ENCODE data around the gene NINJ2. TPM values are rescaled to one million over a fixed set of nuclear protein-coding genes. Genes with fewer than 3 reads are reported as not detected.

The NINJ2 gene
- polyA plus RNA-seq, 3 donors = 32.9 to 92.7 (median 73.7) TPM

- H3K4me3 ChIP-seq (replicated peaks in 1 of 3; ENCODE audit: low read depth in 2 of 3, low read length in 3 of 3) = no peak overlapping the region
- H3K36me3 ChIP-seq (replicated peaks in 1 of 2; ENCODE audit: control insufficient read depth in 1 of 2, insufficient read depth in 2 of 2, low read length in 2 of 2) = peaks cover 0 to 16% of the 10 kb centered on the region in 2 donors
- H3K9ac ChIP-seq (ENCODE audit: insufficient read depth, low read length, poor library complexity, severe bottlenecking) = no peak overlapping the region
- no peak overlapping the region for H3K4me3 Mint-ChIP-seq
- peaks cover 16 to 24% of the 10 kb centered on the region in 2 donors for H3K36me3 Mint-ChIP-seq
- H3K79me2 ChIP-seq (ENCODE audit: insufficient read depth, low read length) = peaks cover 11% of the 10 kb centered on the region
- intact Hi-C loops (cut with micrococcal nuclease) = no loop called here
- H3K4me1 Mint-ChIP-seq = peaks cover 38% of the 10 kb centered on the region
- 80% methylated on average over 1 of the region's 7 CpGs for WGBS (ENCODE audit: insufficient coverage)
- no peak overlapping the region for H2AFZ ChIP-seq (ENCODE audit: insufficient read depth, low read depth, low read length, poor library complexity, severe bottlenecking)
- peaks cover 36 to 41% of the 10 kb centered on the region in 2 donors for H3K4me1 ChIP-seq (ENCODE audit: control insufficient read depth in 1 of 2, insufficient read depth in 2 of 2, low read length in 2 of 2)
- H3K9me3 ChIP-seq (replicated peaks in 1 of 2; ENCODE audit: control insufficient read depth in 1 of 2, insufficient read depth in 1 of 2, low read length in 2 of 2) = no peaks in the 10 kb centered on the region
- no peak overlapping the region for H3K27ac ChIP-seq (ENCODE audit: low read depth in 1 of 2, low read length in 2 of 2)
- no peaks in the 10 kb centered on the region for H4K20me1 ChIP-seq (ENCODE audit: insufficient read depth, low read length)
- H3K4me2 ChIP-seq (replicated peaks; ENCODE audit: extremely low read depth, low read length, poor library complexity, severe bottlenecking) = no peak overlapping the region
- H3K27me3 ChIP-seq (ENCODE audit: control insufficient read depth in 2 of 2, insufficient read depth in 2 of 2, low read length in 2 of 2) = no peaks in the 10 kb centered on the region
- peak overlapping the region in 2 of 7 donors; percentile 17 to 23 for H3K27ac Mint-ChIP-seq
- no peak for DNase-seq
- peaks cover 0 to 5% (median 0%) of the 10 kb centered on the region in 3 donors for H3K27me3 Mint-ChIP-seq (ENCODE audit: low read depth in 3 of 3)
- H3K9me3 Mint-ChIP-seq = peaks cover 0 to 4% (median 0%) of the 10 kb centered on the region in 7 donors
- TF ChIP-seq CTCF (IDR thresholded peaks at IDR 0.05) = no peak
These were observed 15.7 kb downstream of the NINJ2 start for GRCh38 chr12:647385-648085.

- intact Hi-C loops (cut with micrococcal nuclease) = no loop called here
- Histone ChIP-seq H3K36me3 (replicated peaks in 1 of 2; ENCODE audit: control insufficient read depth in 1 of 2, insufficient read depth in 2 of 2, low read length in 2 of 2) (peaks cover 0 to 16% of the 10 kb centered on the region in 2 donors), H3K27me3 (ENCODE audit: control insufficient read depth in 2 of 2, insufficient read depth in 2 of 2, low read length in 2 of 2) (no peaks in the 10 kb centered on the region), H3K4me3 (replicated peaks in 1 of 3; ENCODE audit: low read depth in 2 of 3, low read length in 3 of 3) (no peak overlapping the region), H3K4me2 (replicated peaks; ENCODE audit: extremely low read depth, low read length, poor library complexity, severe bottlenecking) (no peak overlapping the region), H3K4me1 (ENCODE audit: control insufficient read depth in 1 of 2, insufficient read depth in 2 of 2, low read length in 2 of 2) (peaks cover 42 to 48% of the 10 kb centered on the region in 2 donors), H3K79me2 (ENCODE audit: insufficient read depth, low read length) (peaks cover 14% of the 10 kb centered on the region), H2AFZ (ENCODE audit: insufficient read depth, low read depth, low read length, poor library complexity, severe bottlenecking) (no peak overlapping the region), H3K9ac (ENCODE audit: insufficient read depth, low read length, poor library complexity, severe bottlenecking) (no peak overlapping the region), H3K27ac (ENCODE audit: low read depth in 1 of 2, low read length in 2 of 2) (no peak overlapping the region), H4K20me1 (ENCODE audit: insufficient read depth, low read length) (no peaks in the 10 kb centered on the region), H3K9me3 (replicated peaks in 1 of 2; ENCODE audit: control insufficient read depth in 1 of 2, insufficient read depth in 1 of 2, low read length in 2 of 2) (no peaks in the 10 kb centered on the region)
- Mint-ChIP-seq H3K4me1 (peaks cover 45% of the 10 kb centered on the region), H3K27me3 (ENCODE audit: low read depth in 3 of 3) (peaks cover 0 to 3% (median 0%) of the 10 kb centered on the region in 3 donors), H3K9me3 (peaks cover 0 to 4% (median 0%) of the 10 kb centered on the region in 7 donors), H3K27ac (peak overlapping the region in 2 of 7 donors; percentile 3 to 49), H3K36me3 (peaks cover 16 to 24% of the 10 kb centered on the region in 2 donors), H3K4me3 (no peak overlapping the region)
- 95% methylated on average over 4 of the region's 14 CpGs for WGBS (ENCODE audit: insufficient coverage)
- DNase-seq = no peak
- no peak for TF ChIP-seq CTCF (IDR thresholded peaks at IDR 0.05)
These were observed 16.5 kb downstream of the NINJ2 start for GRCh38 chr12:646442-647384.
